Endothelial cell of umbilical vein (primary cell): ENCODE measurements around the gene NUP62.

ENCODE experiments used
- EZH2 ChIP-seq: IDR thresholded peaks from 2 replicates; pipeline ENCODE4 v1.6.1; 2012; ENCODE audit warnings: borderline replicate concordance, low read depth, mild to moderate bottlenecking, moderate library complexity, low read length, inconsistent platforms; ENCODE audit not compliant: severe bottlenecking
- FOS ChIP-seq: IDR thresholded peaks from 2 replicates; pipeline ENCODE4 v1.6.1; 2011; ENCODE audit warnings: mild to moderate bottlenecking, low read length, moderate library complexity, borderline replicate concordance; ENCODE audit not compliant: insufficient read depth
- MYC ChIP-seq: IDR thresholded peaks from one replicate; pipeline ENCODE4 v1.6.1; 2011; ENCODE audit warnings: mild to moderate bottlenecking, low read depth, low read length
- POLR2A ChIP-seq: IDR thresholded peaks from 2 replicates; pipeline ENCODE4 v1.6.1; 2012; ENCODE audit warnings: low read depth, mild to moderate bottlenecking, control low read depth, low read length
- POLR2AphosphoS5 ChIP-seq: IDR thresholded peaks from 2 replicates; pipeline ENCODE4 v1.6.1; 2012; ENCODE audit warnings: low read depth, mild to moderate bottlenecking, control low read depth, low read length, moderate library complexity; ENCODE audit not compliant: insufficient read depth
- TF ChIP-seq, protein P1 (sequence below), 2 donors: IDR thresholded peaks; 1 replicate in 1 of 2; 2 replicates in 1 of 2; pipeline ENCODE4 v1.5.1; 2011; ENCODE audit warnings: low read length in 2 of 2, mild to moderate bottlenecking in 2 of 2, moderate library complexity in 2 of 2, control low read depth in 1 of 2, inconsistent platforms in 1 of 2, low read depth in 1 of 2; ENCODE audit not compliant: insufficient read depth in 1 of 2; ENCODE audit errors: extremely low read depth in 1 of 2

DNA sequence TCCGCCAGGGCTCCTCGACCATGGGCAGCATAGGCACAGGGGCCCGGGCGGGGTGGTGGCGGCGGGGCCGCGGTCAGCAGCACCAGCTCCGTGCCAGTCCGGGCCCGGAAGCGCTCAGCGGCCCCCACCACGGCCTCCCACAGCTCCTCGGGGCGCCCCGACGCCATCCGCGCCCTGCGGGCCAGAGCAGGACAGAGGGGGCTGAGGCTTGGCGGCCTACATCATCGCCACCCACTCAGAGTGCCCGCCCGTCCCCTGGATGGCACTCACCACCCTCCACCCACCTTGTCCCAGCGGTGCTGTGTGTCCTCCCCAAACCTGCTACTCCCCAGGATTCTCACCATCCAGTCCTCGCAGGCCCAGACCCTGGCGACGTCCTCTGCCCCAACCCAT lies 56.2 kb downstream of the NUP62 start:
- TF ChIP-seq, protein P1, sequence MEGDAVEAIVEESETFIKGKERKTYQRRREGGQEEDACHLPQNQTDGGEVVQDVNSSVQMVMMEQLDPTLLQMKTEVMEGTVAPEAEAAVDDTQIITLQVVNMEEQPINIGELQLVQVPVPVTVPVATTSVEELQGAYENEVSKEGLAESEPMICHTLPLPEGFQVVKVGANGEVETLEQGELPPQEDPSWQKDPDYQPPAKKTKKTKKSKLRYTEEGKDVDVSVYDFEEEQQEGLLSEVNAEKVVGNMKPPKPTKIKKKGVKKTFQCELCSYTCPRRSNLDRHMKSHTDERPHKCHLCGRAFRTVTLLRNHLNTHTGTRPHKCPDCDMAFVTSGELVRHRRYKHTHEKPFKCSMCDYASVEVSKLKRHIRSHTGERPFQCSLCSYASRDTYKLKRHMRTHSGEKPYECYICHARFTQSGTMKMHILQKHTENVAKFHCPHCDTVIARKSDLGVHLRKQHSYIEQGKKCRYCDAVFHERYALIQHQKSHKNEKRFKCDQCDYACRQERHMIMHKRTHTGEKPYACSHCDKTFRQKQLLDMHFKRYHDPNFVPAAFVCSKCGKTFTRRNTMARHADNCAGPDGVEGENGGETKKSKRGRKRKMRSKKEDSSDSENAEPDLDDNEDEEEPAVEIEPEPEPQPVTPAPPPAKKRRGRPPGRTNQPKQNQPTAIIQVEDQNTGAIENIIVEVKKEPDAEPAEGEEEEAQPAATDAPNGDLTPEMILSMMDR (IDR thresholded peaks at IDR 0.05; ENCODE audit: extremely low read depth in 1 of 2, insufficient read depth in 1 of 2, low read depth in 1 of 2, low read length in 2 of 2), result no peak
- TF ChIP-seq FOS (no peak), POLR2A (no peak), POLR2AphosphoS5 (no peak), EZH2 (no peak), MYC (no peak)
